Prostate gland (tissue), 2 donors: ENCODE measurements around the gene LYRM4. TPM values are rescaled to one million over a fixed set of nuclear protein-coding genes. Genes with fewer than 3 reads are reported as not detected.

ENCODE experiments used
- DNase-seq: peaks from one replicate; pipeline ENCODE4 v3.0.0-alpha.2; 2019; ENCODE audit warnings: low spot score
- H3K27ac ChIP-seq, 2 donors: fragments of 200-600 bp; sonication (generic); 2 replicates each; pipeline ENCODE4 v1.5.1; 2017 to 2019
- H3K27me3 ChIP-seq: fragments of 200-600 bp; sonication (generic); replicated peaks from 2 replicates; pipeline ENCODE4 v1.5.1; 2019; ENCODE audit not compliant: insufficient read depth
- H3K36me3 ChIP-seq, 2 donors: fragments of 200-600 bp; sonication (generic); 1 replicate in 1 of 2; 2 replicates in 1 of 2; pipeline versions ENCODE4 v1.5.1 to v1.8.1; 2017 to 2019
- H3K4me1 ChIP-seq: fragments of 200-600 bp; sonication (generic); replicated peaks from 2 replicates; pipeline ENCODE4 v1.5.1; 2019
- H3K4me3 ChIP-seq, 2 donors: fragments of 200-600 bp; sonication (generic); 2 replicates each; pipeline ENCODE4 v1.5.1; 2017 to 2019
- H3K9me3 ChIP-seq: fragments of 200-600 bp; sonication (generic); 2 replicates; pipeline ENCODE4 v1.5.1; 2017
- CTCF ChIP-seq, 4 experiments: fragments of 200-600 bp in 2 of 4; fragments of 450-650 bp in 2 of 4; sonication (generic) in 2 of 4; IDR thresholded peaks; 1 replicate in 3 of 4; 2 replicates in 1 of 4; pipeline ENCODE4 v1.5.1; 2016 to 2019; ENCODE audit warnings: antibody characterized with exemption in 4 of 4, mild to moderate bottlenecking in 2 of 4, moderate library complexity in 2 of 4
- POLR2A ChIP-seq: fragments of 450-650 bp; IDR thresholded peaks from one replicate; pipeline ENCODE4 v1.6.1; 2016; ENCODE audit warnings: antibody characterized with exemption, mild to moderate bottlenecking
- POLR2AphosphoS5 ChIP-seq: sonication (generic); formaldehyde crosslinking; IDR thresholded peaks from one replicate; pipeline ENCODE4 v1.6.1; 2017; ENCODE audit warnings: antibody characterized with exemption
- WGBS: methylation state at CpG from one replicate; pipeline ENCODE4 v1.1.5; 2018; 5-methylcytosine and 5-hydroxymethylcytosine counted together
- intact Hi-C: fragments of 100-400 bp; cut with DNase I; formaldehyde crosslinking; loops from one replicate; pipeline ENCODE4 v1.14.2; 2022
- total RNA-seq, 2 donors: library from RNA; depleted of rRNA; stranded (reverse); fragments of >200 nt; gene quantifications; one replicate each; pipeline ENCODE4 v1.1.0, GENCODE V29; 2016

The LYRM4 gene
- total RNA-seq, 2 donors from 2014 or later, result 21.4 to 23.7 TPM

DNA sequence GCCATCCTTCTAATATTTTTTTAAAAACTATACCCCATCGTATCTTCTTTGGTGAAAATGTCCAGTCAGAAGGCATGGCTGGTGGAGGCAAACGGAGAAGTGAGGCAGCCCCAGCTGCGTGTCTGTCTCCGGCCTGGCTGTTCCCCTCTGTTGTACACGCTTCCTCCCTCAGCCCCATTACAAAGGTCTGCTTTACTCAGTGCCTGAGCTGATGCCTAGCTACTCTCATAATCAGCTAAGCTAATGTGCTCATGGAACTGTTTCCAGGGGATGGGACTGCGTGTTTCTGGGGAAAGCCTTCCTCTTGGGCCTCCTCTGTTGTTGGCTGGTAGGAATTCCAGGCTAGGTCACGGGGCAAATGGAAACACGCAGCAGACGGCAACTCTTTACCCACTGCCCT, 108.3 kb downstream of the LYRM4 start:
- H3K27me3 ChIP-seq, result no peaks in the 10 kb centered on the region
- H3K27ac ChIP-seq, result no peak overlapping the region
- 92% methylated on average over 9 of the region's 9 CpGs for WGBS
- no peaks in the 10 kb centered on the region for H3K36me3 ChIP-seq
- DNase-seq, result no peak
- H3K9me3 ChIP-seq, result no peaks in the 10 kb centered on the region
- TF ChIP-seq CTCF (IDR thresholded peaks at IDR 0.05), result no peak
- no peak for TF ChIP-seq POLR2AphosphoS5
- no peak for TF ChIP-seq POLR2A
- H3K4me1 ChIP-seq, result no peaks in the 10 kb centered on the region
- intact Hi-C loops, result no loop called here
- H3K4me3 ChIP-seq, result no peak overlapping the region

DNA sequence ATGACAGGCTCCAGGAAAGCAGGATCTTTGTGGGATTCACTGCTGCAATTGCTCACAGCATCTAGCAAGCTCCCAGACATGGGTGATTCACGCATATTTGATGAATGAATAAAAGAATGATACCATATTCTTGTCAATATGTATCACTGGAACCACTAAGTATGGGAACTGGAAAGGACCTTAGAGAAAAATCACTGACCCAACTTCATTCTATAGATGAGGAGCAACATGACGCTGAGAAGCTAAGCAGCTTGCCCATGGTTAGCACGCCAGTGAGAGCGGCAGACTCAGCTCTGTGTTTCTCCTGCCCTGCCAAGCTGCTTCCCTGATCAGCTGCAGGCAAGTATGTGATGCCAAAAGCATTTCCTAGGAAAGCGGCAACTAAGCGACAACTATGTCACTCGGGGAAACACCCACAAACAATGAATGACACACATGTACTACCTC, 108.8 kb downstream of the LYRM4 start:
- intact Hi-C loops, result no loop called here
- WGBS, result 71% methylated on average over 7 of the region's 7 CpGs

DNA sequence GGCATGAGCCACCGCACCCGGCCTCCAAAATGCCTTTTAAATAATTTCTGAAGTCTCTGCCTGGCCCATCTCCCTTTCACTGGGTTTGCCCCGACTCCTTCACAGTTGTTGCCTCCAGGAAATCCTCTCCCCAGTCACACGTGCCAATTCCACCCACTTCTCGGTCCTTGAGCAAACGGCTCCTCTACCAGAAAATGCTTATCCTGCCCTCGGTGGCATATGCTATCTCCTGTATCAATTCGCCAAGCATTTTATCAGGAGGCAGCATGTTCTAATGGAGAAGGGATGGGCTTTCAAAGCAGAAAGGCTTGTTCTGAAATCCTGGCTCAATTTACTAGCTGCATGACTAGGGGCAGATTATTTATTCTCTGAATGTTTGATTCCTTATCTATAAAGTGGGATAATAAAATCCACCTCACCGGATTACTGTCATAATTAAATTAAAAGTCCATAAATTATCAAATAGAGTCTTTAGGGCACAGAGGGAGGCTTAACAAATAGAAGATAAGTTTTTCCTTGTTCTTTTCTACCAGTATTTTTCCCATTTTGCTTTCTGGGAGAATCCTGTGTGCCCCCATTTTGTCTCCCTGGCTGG, 109.3 kb downstream of the LYRM4 start:
- no peak overlapping the region for H3K27ac ChIP-seq
- no peaks in the 10 kb centered on the region for H3K9me3 ChIP-seq
- no peak overlapping the region for H3K4me3 ChIP-seq
- no peaks in the 10 kb centered on the region for H3K27me3 ChIP-seq
- H3K4me1 ChIP-seq, result no peaks in the 10 kb centered on the region
- intact Hi-C loops, result no loop called here
- DNase-seq, result no peak
- H3K36me3 ChIP-seq, result no peaks in the 10 kb centered on the region
- no peak for TF ChIP-seq POLR2A
- TF ChIP-seq CTCF (IDR thresholded peaks at IDR 0.05), result no peak
- TF ChIP-seq POLR2AphosphoS5, result no peak
- 29% methylated on average over 9 of the region's 9 CpGs for WGBS

More for the DNA sequence above, 108.8 kb downstream of the LYRM4 start:
- no peak overlapping the region for H3K4me3 ChIP-seq
- no peak for DNase-seq
- no peaks in the 10 kb centered on the region for H3K27me3 ChIP-seq
- TF ChIP-seq CTCF (IDR thresholded peaks at IDR 0.05) (no peak), POLR2A (no peak), POLR2AphosphoS5 (no peak)
- H3K4me1 ChIP-seq, result no peaks in the 10 kb centered on the region
- no peak overlapping the region for H3K27ac ChIP-seq
- H3K9me3 ChIP-seq, result no peaks in the 10 kb centered on the region
- no peaks in the 10 kb centered on the region for H3K36me3 ChIP-seq

- H3K9me3 ChIP-seq, result no peaks in the 10 kb centered on the region
- no peaks in the 10 kb centered on the region for H3K4me1 ChIP-seq
- H3K27me3 ChIP-seq, result no peaks in the 10 kb centered on the region
- no peak overlapping the region for H3K27ac ChIP-seq
- TF ChIP-seq POLR2A (no peak), CTCF (IDR thresholded peaks at IDR 0.05) (no peak), POLR2AphosphoS5 (no peak)
- no peak overlapping the region for H3K4me3 ChIP-seq
- WGBS, result 91% methylated on average over 3 of the region's 3 CpGs
- intact Hi-C loops, result no loop called here
- DNase-seq, result no peak
- no peaks in the 10 kb centered on the region for H3K36me3 ChIP-seq
Measured at GRCh38 chr6:5150551-5151075, 110.1 kb downstream of the LYRM4 start.

GRCh38 chr6:5149891-5150290, 110.9 kb downstream of the LYRM4 start:
- Histone ChIP-seq H3K27me3 (no peaks in the 10 kb centered on the region), H3K36me3 (no peaks in the 10 kb centered on the region), H3K9me3 (no peaks in the 10 kb centered on the region), H3K4me3 (no peak overlapping the region), H3K4me1 (no peaks in the 10 kb centered on the region), H3K27ac (no peak overlapping the region)
- WGBS, result 89% methylated on average over 6 of the region's 6 CpGs
- TF ChIP-seq POLR2A (no peak), POLR2AphosphoS5 (no peak), CTCF (IDR thresholded peaks at IDR 0.05) (no peak)
- intact Hi-C loops, result loop anchor here (10.0 kb wide), 1 partner anchor 845 kb away; no protein-coding TSS in a partner anchor
- no peak for DNase-seq
